Right lobe of liver (tissue), 4 donors: ENCODE results near the gene FCRL5.

Experiments used
- CTCF ChIP-seq, 4 donors: fragments of 200-600 bp in 3 of 4; fragments of 450-650 bp in 1 of 4; IDR thresholded peaks; one replicate each; pipeline versions ENCODE4 v1.5.1 to v1.8.0; 2016 to 2022; ENCODE audit warnings: antibody characterized with exemption in 4 of 4, mild to moderate bottlenecking in 2 of 4
- POLR2A ChIP-seq: fragments of 450-650 bp; IDR thresholded peaks from one replicate; pipeline ENCODE4 v1.6.1; 2017; ENCODE audit warnings: antibody characterized with exemption, mild to moderate bottlenecking
- donor health status: DM: no; HTN: no; CAD: no.
- donor health status: DM: no; HTN: no; CAD: no.
- donor health status: DM: no; HTN: yes; CAD: no.

GRCh38 chr1:157515709-157516108, 36.6 kb downstream of the FCRL5 start:
- TF ChIP-seq POLR2A: no peak
- no peak for TF ChIP-seq CTCF (IDR thresholded peaks at IDR 0.05)
